ENCODE results near the gene NDNF.

NDNF gene

GRCh38 chr4:121070696-121071639 is 1.4 kb downstream of the NDNF start:
- peak; percentile 8 for DNase-seq

- no peak for DNase-seq
These were observed 2.1 kb downstream of the NDNF start for GRCh38 chr4:121070274-121070673.

- DNase-seq = no peak
These were observed 2.9 kb downstream of the NDNF start for GRCh38 chr4:121069430-121069829.

- no peak for DNase-seq
These were observed 7.9 kb downstream of the NDNF start for GRCh38 chr4:121064482-121064881.

- no peak for DNase-seq
These were observed 9.8 kb downstream of the NDNF start for GRCh38 chr4:121062521-121062920.

GRCh38 chr4:121061861-121062260 is 10.5 kb downstream of the NDNF start:
- no peak for DNase-seq

- no peak for DNase-seq
These were observed 11.1 kb downstream of the NDNF start for GRCh38 chr4:121061215-121061614.

- DNase-seq = no peak
These were observed 14.8 kb downstream of the NDNF start for GRCh38 chr4:121057466-121057922.

GRCh38 chr4:121056066-121056465 is 16.3 kb downstream of the NDNF start:
- no peak for DNase-seq

GRCh38 chr4:121054373-121054772 is 18.0 kb downstream of the NDNF start:
- no peak for DNase-seq

- DNase-seq = no peak
These were observed 18.7 kb downstream of the NDNF start for GRCh38 chr4:121053601-121054143.

- no peak for DNase-seq
These were observed 22.0 kb downstream of the NDNF start for GRCh38 chr4:121050300-121050699.

GRCh38 chr4:121049072-121049599 is 23.2 kb downstream of the NDNF start:
- DNase-seq = no peak

GRCh38 chr4:121048165-121048564 is 24.2 kb downstream of the NDNF start:
- no peak for DNase-seq

- DNase-seq = no peak
These were observed 30.8 kb downstream of the NDNF start for GRCh38 chr4:121041307-121042090.

- DNase-seq = peak; percentile 53
These were observed 38.3 kb downstream of the NDNF start for GRCh38 chr4:121034017-121034416.

- DNase-seq = no peak
These were observed 41.6 kb downstream of the NDNF start for GRCh38 chr4:121030711-121031110.

- DNase-seq = no peak
These were observed 42.2 kb downstream of the NDNF start for GRCh38 chr4:121030131-121030530.

GRCh38 chr4:121026034-121026433 is 46.3 kb downstream of the NDNF start:
- DNase-seq = no peak

- DNase-seq = no peak
These were observed 46.8 kb downstream of the NDNF start for GRCh38 chr4:121025540-121025939.

- no peak for DNase-seq
These were observed 53.8 kb downstream of the NDNF start for GRCh38 chr4:121018543-121018942.

GRCh38 chr4:121016611-121017010 is 55.7 kb downstream of the NDNF start:
- no peak for DNase-seq

GRCh38 chr4:121015421-121015820 is 56.9 kb downstream of the NDNF start:
- DNase-seq = no peak

Data from midbrain (tissue), 1 donor.